GM18519 (cell line): Measurements from ENCODE around the gene ANKRD37.

Experiments
- ATAC-seq: cut with Tn5 transposase; IDR thresholded peaks from one replicate; pipeline ENCODE4 v1.9.1; 2021; ENCODE audit warnings: mild to moderate bottlenecking, moderate library complexity; ENCODE audit not compliant: unreplicated experiment, low FRiP score

ANKRD37 gene

DNA sequence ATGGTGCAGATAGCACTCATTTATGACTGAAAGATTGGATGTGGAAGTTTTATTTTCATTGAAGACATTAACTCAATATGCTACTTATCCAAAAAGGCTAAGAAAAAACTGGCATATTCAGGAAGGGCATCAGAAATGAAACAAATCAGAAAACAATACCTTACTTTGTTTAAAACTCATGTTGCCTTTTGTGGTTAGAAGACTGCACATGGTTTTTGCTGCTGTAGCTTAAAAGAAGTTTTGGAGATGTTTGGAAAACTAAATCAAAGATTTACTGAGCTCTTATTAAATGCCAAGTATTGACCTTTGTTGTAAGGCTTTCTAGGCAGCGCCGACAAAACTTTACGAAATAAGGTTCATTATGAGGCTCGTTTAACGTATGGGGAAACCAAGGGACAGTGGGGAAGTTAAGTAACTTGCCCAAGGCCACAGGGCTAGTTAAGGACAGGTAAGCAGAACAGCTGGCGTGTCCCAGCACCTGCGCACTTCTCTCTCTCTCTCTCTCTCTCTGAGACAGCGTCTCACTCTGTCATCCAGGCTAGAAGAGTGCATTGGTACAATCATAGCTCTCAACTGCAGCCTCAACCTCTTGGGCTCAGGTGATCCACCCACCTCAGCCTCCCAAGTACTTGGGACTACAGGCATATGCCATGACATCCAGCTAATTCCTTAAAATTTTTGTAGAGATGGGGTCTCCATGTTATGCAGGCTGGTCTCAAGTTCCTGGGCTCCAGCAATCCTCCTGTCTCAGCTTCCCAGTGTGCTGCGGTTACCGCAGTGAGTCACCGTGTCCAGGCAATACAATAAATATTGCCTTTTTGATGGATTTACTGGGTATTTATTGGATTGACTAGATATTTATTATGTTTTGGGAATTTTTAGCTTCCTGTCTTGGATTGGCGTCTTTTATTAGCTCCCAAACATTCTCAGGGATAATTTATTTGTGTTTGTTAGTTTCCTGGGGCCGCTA, 17.0 kb upstream of the ANKRD37 start:
- no peak for ATAC-seq

DNA sequence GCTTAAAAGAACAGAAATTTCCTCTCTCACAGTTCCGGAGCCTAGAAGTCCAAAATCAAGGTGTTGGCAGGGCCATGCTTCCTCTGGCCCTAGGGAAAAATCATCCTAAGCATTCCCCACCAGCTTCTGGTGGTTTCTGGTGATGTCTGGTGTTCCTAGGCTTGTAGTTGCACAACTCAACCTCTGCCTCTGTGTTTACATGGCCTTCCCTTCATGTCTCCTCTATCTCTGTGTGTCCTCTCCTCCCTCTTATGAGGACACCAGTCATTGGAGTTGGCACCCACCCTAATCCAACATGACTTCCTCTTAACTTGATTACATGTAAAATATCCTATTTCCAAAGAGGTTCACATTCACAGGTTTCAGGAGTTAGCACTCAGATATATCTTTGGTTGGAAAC, 16.3 kb upstream of the ANKRD37 start:
- no peak for ATAC-seq

DNA sequence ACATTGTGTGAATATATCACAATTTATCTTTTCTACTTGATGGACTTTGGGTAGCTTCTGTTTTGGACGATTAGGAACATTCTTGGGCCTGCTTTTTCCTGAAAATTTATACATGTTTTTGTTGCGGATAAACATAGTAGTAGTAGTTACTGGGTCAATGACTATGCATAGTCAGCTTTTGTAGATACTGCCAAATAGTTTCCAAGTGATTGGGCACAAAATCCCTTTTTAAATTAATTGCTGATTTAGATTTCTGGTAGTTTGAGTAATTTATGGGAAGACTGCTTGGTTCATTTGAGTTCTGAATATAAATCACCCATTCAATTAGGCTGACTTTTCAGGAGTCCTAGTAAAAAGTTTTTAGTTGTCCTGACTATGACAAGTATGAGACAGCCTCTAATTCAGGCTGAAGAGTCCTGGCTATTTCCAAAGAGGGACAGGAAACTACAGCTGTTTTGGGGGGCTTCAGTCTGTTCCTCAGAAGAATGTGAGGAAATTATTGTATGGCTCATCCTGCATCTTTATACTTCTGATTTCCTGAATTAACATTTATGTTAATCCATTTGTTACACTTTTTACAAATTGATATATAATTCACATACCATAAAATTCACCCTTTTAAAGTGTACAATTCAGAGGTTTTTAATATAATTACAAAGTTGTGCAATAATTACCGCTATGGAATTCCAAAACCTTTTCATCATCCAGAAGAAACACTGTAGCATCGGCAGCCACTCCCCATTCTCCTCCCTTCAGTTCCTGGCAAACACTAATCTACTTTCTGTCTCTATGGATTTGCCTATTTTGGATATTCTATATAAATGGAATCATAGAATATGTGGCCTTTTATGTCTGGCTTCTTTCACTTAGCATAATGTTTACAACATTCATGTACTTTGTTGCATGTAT, 15.1 kb upstream of the ANKRD37 start:
- no peak for ATAC-seq

DNA sequence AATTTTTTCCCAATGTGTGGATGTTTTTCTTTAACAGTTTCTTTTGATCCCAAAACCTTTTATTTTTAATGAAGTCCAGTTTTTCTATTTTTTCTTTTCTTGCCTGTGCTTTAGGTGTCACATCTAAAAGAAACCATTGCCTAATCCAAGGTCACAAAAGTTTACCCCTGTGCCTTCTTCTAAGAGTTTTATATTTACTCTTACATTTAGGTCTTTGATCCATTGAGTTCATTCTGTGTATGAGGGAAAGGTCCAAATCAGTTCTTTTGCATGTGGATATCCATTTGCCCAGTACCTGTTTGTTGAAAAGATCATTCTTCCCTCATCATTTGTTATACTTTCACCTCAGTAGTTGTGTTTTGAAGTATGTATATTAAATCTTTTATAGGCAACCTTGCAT, 13.9 kb upstream of the ANKRD37 start:
- no peak for ATAC-seq

DNA sequence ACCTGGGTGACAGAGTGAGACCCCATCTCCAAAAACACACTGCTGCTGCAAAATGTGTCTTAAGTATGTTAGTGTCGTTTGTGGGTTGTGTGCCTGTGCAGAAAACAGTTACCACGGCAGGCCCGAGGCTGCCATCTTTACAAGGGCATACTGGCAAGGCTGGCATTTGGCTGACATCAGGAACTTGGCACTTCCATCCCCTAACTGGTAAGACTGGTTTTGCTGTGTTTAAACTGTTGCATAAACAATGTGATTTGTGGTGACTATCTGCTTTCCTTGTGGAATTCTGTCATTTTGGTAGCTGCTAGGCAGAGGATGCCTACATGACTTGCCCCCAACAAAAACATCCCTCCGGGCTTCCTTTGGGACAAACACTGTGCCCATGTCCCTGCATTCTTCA, 13.2 kb upstream of the ANKRD37 start:
- no peak for ATAC-seq

DNA sequence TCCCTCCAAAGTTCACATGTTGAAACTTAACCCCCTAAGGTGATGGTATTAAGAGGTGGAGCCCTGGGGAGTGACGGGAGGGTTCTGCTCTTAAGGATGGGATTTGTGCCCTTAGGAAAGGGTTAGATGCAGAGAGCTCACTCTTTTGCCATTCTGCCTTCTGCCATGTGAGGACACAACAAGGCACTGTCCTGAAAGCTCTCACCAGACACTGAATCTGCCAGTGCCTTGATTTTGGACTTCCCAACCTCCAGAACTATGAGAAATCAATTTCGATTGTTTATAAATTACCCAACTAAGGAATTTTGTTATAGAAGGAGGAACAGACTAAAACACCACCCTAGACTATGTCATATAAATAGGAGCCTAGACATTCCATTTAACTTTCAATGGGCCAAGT, 12.6 kb upstream of the ANKRD37 start:
- no peak for ATAC-seq

DNA sequence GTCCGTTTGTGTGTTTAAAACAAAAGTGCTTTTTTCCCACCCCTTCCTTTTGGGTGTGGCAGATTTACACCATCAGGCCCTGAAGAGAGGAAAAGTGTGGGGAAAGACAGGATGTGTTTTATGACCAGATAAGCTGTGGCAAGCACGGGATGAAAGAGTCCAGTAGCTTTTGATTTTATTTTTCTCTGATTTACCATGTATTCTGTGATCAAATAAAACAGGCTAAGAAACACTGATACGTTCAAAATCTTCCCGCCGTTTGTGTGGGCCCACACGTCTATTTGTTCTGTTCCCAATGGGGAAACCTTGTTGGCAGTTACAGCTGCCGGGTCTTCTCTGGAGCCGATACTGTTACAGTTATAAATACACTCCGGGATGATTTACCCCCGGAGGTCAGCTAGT, 11.7 kb upstream of the ANKRD37 start:
- no peak for ATAC-seq

DNA sequence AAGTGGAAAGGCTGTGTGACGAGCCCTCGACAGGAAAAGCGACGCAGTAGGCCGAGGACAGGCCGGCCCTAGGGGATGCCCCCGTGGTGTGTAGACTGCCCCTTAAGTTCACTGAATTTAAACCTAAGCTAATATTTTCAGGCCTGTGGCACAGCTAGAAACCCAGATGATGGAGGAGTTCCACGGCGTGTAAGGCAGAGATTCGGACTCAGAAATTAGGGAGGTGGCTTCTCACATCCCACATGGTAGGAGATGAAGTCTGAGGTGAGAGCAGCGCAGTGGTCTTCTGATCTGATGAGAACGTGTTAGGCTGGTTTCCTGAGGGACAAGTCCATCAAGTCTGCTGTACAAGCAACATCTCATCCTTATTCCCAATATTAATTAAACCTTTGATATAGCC, 8.7 kb upstream of the ANKRD37 start:
- no peak for ATAC-seq

DNA sequence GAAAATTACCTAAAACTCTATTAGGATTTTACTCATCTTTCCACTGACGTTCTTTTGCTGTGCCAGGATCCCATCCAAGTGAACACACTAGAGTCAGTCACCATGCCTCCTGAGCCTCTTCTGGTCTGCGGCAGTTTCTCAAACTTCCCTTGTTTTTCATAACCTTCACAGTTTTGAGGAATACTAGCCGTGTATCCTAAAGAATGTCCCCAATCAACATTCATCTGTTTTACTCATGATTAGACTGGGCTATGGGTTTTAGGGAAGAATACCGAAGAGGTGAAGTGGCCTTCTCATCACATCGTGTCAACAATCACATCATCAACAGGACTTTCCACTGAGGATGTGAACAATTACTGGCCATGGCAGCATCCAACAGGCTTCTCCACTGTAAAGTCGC, 5.7 kb upstream of the ANKRD37 start:
- no peak for ATAC-seq

DNA sequence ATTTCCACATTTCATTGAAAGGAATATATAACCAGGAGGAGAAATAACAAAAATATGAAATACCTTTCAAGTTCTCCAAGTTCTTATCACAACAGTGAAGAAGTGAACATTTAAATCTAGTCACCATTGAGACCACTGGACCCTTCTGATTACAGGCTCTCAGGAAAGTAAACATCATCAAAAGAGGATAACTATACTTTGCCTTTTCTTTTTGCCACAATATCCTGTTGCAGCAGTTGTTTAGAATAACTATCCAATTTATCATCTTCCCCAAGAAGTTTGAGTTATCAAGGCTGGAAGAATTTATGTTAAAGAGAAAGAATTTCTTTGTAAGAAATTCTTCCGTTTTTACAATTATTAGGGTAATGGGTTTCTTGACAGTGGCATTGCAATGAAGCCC, 4.5 kb upstream of the ANKRD37 start:
- ATAC-seq, result no peak

DNA sequence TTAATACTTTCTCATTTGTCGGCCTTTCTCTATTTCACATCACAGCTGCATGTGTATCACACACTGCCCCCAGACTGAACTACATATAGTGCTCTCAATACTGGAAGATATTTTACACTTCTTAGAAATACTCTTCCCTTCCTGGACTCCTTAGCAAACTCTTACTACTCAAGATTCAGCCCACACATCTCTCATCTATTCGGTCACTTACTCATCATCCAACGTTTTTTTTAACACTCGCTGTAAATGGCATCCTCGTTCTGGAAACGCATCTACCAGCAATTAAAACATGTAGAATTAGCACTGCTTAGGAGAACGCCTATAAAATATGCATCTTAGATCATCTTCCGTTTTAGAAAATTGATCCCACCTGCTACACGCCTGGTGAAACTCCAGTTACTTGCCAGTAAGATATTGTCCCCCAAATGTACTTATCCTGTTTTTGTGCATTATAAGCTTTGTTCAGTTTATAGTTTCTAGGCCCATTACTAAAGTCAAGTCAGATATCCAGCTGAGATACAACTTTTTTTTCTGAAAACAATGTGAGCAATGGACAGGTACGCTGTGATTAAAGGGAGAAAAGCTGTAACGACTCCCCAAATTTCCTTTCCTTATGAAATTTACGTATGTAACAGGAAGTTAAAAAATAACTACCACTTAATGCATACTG, 1.9 kb upstream of the ANKRD37 start:
- ATAC-seq, result no peak

DNA sequence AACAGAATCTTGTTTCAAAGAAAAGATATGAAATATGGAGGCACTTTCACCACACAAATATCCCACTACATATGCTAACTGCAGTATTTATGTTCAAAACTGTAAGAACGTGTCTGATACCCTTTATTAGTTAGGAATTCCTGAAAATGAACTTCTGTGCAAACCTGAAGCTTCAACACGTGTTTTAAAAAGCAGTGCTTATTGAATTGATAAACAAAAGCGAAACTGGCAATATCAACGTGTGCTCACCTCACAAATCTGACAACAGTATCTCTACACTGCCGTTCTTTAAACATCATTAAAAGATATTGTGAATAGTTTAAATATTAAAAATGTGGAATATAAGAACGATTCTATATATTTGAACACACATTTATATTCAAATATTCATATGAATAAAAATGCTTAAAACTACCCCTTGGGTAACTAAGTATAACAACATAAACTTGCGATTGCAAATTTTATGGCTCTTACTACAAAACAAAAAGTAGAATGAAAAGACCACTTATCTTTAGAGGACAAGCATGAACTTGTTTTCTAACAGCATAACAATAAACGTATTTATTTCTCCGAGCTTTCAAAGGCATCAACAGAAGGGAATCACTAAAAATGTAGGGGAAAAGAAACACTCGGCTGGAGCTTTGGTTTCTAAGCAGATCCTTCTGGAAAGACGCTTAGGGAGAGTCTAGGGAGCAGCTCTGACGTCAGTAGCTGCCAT, 1.2 kb upstream of the ANKRD37 start, which contains the start of gene LRP2BP:
Gene LRP2BP (minus strand): TSS at position 687 of the 718 bp plus-strand sequence. CDS start 17,738 bp downstream, outside the sequence.
- ATAC-seq, result no peak

DNA sequence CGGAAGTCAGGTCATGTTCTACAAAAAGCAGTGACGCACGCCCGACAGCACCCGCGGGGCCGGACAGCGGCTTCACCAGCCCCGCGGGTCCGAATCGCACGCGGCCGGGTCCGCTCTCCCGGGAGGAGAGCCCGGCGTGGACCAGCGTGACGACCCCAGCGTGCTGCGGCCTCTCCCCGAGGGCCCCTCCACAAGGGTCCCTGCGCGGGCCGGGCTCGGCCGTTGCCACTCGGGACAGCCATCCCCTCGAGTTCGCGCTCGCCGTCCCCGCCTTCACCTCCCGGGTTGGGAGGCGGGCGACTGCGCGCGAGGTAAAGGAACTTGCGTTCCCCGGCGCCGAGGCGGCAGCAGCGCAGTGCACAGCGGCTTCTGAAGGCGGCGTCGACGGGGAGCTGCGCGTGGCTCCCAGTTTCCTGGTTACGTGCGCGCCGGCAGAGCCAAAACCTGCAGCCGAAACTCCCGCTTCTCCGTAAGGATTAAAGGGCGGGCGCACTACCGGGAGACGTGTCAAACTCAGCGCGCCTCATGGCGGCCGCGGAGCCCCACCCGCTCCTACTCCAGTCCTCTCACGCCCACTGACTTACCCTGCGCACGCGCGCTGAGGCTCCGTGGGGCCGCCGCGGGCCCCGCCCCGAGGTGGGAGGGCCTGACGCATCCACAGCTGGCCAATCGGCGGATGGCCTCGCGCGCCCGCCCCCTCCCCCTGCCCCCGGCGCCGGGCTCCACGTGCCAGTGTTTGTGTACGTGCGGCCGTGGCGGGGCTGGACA, 501 bp upstream of the ANKRD37 start:
- peak; percentile 61 for ATAC-seq

DNA sequence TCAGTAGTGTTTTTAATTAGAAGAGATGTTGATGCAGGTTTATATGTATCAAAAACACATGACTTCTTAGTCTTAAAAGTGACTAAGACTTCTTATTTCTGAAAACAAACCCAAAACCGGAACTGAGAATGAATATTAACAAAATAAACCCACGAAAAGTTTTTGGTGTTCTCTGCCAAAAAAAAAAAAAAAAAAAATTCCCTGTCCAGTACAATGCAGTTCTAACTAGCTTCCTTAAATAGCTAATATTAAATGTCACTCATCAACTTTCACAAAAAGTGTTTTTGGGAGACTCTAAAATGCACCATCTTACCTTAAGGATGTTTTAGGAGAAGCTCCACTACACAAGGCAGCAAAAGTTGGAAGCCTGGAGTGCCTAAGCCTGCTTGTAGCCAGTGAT, 2.0 kb downstream of the ANKRD37 start:
- no peak for ATAC-seq

DNA sequence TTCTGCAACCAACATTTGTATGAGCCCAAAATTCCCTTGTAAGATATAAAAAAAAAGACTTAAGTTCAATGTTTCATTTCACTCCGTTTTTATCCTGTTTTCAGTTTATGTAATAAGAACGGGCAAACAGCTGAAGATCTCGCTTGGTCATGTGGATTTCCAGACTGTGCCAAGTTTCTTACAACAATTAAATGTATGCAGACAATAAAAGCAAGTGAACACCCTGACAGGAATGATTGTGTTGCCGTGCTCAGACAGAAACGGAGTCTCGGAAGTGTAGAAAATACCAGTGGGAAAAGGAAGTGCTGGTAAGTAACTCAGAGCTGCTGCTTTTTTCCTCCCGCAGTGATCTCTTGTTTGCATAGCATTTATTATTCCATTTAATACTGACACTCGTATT, 2.8 kb downstream of the ANKRD37 start:
- no peak for ATAC-seq

DNA sequence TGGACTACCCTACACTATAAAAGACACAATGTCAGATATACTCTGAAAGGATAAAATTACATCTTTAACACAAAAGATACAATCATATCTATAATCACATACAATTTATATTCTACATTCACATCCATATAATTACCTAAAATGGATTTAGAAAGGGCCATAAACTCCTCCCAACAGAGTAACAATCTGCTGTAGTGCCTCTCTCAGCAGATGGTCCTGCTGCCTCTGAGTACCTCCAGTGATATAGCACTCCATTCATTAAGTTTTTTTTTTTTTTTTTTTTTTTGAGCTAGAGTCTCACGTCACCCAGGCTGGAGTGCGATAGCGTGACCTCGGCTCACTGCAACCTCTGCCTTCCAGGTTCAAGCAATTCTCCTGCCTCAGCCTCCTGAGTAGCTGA, 7.4 kb downstream of the ANKRD37 start:
- no peak for ATAC-seq

DNA sequence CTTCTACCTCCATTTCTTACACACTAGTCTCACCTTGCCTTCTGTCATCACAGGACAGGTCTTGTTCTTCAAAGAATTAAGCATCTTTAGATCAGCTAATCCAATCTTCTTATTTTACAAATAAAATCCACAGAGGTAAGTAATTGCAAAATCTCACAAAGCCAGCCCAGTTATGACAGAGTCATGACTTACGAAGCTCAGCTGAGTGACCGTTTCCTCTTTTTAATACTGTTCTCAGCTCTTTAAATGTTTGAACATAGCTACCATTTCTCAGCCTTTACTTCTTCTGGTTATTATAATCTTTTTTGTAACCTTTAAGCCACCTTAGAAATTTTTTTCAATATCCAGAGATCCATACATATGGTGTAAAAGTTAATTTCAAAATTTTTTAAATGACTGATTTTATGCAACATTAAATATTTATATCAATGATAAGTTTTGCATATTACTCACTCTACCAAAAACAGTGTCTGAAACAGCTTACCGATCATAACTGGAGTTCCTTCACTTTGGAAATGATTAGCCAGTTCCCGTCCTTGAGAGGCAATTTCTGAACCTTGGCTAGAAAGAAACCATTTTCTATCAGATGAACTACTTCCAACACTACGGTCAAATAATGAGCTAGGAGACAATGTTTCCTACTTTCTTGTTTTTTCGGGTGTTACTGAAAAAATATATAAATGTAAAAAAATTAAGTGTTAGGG, 8.8 kb downstream of the ANKRD37 start:
- ATAC-seq, result peak; percentile 65

DNA sequence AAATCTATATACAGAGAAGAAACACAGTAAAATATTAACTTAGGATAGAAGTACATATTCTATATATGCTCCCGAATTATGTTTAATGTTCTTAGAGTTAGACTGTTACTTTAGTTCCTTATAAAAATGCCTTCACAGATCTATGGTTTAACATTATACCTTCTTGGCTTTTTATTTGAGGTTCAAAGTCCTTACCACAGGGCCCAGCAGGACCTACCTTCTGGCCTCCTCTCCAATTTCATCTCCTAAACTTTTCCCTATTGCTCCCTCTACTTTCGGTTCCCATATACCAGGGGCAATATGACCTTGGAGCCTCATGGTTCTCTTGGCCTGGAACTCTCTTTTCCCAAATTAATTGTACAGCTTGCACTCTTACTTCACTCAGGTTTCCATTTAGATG, 11.8 kb downstream of the ANKRD37 start:
- no peak for ATAC-seq

DNA sequence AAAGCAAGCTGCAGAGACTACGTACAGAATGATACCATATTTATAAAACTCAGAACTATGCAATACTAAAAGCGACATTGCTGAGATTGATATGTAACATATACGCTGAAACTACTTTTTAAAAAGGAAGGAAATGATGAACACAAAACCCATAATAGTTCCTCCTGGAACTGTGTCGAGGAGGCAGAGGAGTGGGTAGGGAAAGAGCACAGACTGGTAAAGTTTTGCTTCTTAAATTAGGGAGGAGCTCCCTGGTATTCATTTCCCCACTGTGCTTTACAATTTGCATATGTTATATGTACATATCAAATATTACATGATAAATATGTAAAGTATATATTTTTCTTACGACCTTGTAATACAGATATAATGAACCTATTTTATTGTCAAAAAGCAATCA, 15.2 kb downstream of the ANKRD37 start:
- ATAC-seq, result no peak
